Right atrium auricular region (tissue), 2 donors: ENCODE data around the gene GDPD1. TPM values are rescaled to one million over a fixed set of nuclear protein-coding genes. Genes with fewer than 3 reads are reported as not detected.
"Not testable (repeated sequence)": the region's sequence is repeated elsewhere in the genome, so short reads cannot be mapped to it uniquely, and the experiment has no call there.

Experiments used
- DNase-seq: peaks from one replicate; pipeline ENCODE4 v3.0.0-alpha.2; 2019; ENCODE audit warnings: low spot score
- H3K27ac ChIP-seq, 2 donors: fragments of 200-600 bp; sonication (generic); 1 replicate in 1 of 2; 2 replicates in 1 of 2; pipeline ENCODE4 v1.5.1; 2016 to 2019
- H3K27me3 ChIP-seq, 2 donors: fragments of 200-600 bp; sonication (generic); one replicate each; pipeline versions ENCODE4 v1.5.1 to v1.6.0; 2017 to 2019
- H3K36me3 ChIP-seq: fragments of 200-600 bp; sonication (generic); one replicate; pipeline ENCODE4 v1.5.1; 2016
- H3K4me1 ChIP-seq, 2 donors: fragments of 200-600 bp; sonication (generic); one replicate each; pipeline versions ENCODE4 v1.5.1 to v1.6.0; 2017 to 2019
- H3K4me3 ChIP-seq, 2 donors: fragments of 200-600 bp; sonication (generic); 1 replicate in 1 of 2; 2 replicates in 1 of 2; pipeline ENCODE4 v1.5.1; 2017 to 2019; ENCODE audit warnings: mild to moderate bottlenecking in 1 of 2, moderate library complexity in 1 of 2
- H3K9me3 ChIP-seq, 2 donors: fragments of 200-600 bp; sonication (generic); one replicate each; pipeline ENCODE4 v1.5.1; 2019
- total RNA-seq, 2 donors: library from RNA; depleted of rRNA; stranded (reverse); fragments of >200 nt; gene quantifications; one replicate each; pipeline ENCODE4 v1.1.0, GENCODE V29; 2016
- TF ChIP-seq, protein P1 (sequence below), 2 donors: fragments of 200-600 bp; sonication (generic); IDR thresholded peaks; one replicate each; pipeline ENCODE4 v1.5.1; 2019; ENCODE audit warnings: antibody characterized with exemption in 2 of 2

The GDPD1 gene
- total RNA-seq: 1 to 10 TPM; 1.3 to 3.7 TPM

DNA sequence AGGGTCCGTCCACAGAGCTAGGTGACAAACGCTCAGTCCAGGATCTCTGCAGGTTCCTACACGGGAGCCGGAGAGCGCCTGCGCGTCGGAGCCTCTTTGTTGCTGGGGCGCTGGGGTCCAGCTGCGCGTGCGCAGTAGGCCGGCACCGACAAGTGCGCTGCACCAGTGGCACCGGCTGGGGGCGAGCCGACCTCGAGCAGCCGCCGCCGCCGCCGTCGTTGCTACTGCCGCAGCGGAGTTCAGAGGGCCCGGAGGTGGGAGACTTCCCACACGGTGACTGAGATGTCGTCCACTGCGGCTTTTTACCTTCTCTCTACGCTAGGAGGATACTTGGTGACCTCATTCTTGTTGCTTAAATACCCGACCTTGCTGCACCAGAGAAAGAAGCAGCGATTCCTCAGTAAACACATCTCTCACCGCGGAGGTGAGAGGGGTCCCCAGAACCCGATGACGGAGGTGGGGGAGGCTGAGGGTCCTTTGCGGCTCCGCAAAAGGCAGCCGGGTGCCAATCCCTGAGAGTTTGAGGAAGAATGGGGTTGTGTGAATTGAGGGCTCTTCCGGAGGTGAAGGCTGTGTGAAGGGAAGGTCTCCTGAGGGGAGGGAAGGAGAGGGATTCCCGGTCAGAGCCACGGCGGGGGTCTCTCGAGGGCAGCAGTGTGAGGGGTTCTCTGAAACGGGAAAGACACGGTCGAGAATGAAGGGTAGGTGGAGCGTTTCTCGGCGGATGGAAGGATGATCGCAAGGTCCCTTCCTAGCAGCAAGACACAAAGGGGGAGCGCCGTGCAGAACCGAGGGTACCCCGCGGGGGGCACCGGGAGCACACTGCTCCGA is at the start of gene GDPD1:
Gene GDPD1 (plus strand): TSS at position 184 of the 831 bp plus-strand sequence. CDS start 99 bp downstream, at position 283.
- DNase-seq: peak; percentile 92
- TF ChIP-seq, protein P1, sequence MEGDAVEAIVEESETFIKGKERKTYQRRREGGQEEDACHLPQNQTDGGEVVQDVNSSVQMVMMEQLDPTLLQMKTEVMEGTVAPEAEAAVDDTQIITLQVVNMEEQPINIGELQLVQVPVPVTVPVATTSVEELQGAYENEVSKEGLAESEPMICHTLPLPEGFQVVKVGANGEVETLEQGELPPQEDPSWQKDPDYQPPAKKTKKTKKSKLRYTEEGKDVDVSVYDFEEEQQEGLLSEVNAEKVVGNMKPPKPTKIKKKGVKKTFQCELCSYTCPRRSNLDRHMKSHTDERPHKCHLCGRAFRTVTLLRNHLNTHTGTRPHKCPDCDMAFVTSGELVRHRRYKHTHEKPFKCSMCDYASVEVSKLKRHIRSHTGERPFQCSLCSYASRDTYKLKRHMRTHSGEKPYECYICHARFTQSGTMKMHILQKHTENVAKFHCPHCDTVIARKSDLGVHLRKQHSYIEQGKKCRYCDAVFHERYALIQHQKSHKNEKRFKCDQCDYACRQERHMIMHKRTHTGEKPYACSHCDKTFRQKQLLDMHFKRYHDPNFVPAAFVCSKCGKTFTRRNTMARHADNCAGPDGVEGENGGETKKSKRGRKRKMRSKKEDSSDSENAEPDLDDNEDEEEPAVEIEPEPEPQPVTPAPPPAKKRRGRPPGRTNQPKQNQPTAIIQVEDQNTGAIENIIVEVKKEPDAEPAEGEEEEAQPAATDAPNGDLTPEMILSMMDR (IDR thresholded peaks at IDR 0.05): peak; percentile 55 to 86
- Histone ChIP-seq H3K27ac (peak within 1 kb of the TSS; percentile 74 to 79), H3K27me3 (no peaks in the 10 kb centered on the region), H3K4me3 (peak within 1 kb of the TSS; percentile 74 to 76), H3K4me1 (peaks cover 0 to 3% of the 10 kb centered on the region in 2 donors), H3K9me3 (no peaks in the 10 kb centered on the region), H3K36me3 (no peaks in the 10 kb centered on the region)

GRCh38 chr17:59172436-59173004 is 47.8 kb upstream of the GDPD1 start:
- Histone ChIP-seq H3K4me3 (no peak overlapping the region), H3K4me1 (no peaks in the 10 kb centered on the region), H3K27ac (no peak overlapping the region), H3K27me3 (no peaks in the 10 kb centered on the region), H3K36me3 (no peaks in the 10 kb centered on the region), H3K9me3 (no peaks in the 10 kb centered on the region)
- TF ChIP-seq, protein P1 (IDR thresholded peaks at IDR 0.05): no peak
- DNase-seq: no peak

- H3K36me3 ChIP-seq: no peaks in the 10 kb centered on the region
- TF ChIP-seq, protein P1 (IDR thresholded peaks at IDR 0.05): no peak
- H3K4me1 ChIP-seq: no peaks in the 10 kb centered on the region
- H3K4me3 ChIP-seq: no peak overlapping the region
- DNase-seq: no peak
- H3K27me3 ChIP-seq: no peaks in the 10 kb centered on the region
- H3K27ac ChIP-seq: no peak overlapping the region
- no peaks in the 10 kb centered on the region for H3K9me3 ChIP-seq
Measured at GRCh38 chr17:59174671-59175070, 45.6 kb upstream of the GDPD1 start.

GRCh38 chr17:59175076-59175475 is 45.2 kb upstream of the GDPD1 start:
- no peaks in the 10 kb centered on the region for H3K4me1 ChIP-seq
- H3K27ac ChIP-seq: no peak overlapping the region
- no peak overlapping the region for H3K4me3 ChIP-seq
- no peaks in the 10 kb centered on the region for H3K27me3 ChIP-seq
- no peaks in the 10 kb centered on the region for H3K9me3 ChIP-seq
- TF ChIP-seq, protein P1 (IDR thresholded peaks at IDR 0.05): no peak
- DNase-seq: no peak
- no peaks in the 10 kb centered on the region for H3K36me3 ChIP-seq

DNA sequence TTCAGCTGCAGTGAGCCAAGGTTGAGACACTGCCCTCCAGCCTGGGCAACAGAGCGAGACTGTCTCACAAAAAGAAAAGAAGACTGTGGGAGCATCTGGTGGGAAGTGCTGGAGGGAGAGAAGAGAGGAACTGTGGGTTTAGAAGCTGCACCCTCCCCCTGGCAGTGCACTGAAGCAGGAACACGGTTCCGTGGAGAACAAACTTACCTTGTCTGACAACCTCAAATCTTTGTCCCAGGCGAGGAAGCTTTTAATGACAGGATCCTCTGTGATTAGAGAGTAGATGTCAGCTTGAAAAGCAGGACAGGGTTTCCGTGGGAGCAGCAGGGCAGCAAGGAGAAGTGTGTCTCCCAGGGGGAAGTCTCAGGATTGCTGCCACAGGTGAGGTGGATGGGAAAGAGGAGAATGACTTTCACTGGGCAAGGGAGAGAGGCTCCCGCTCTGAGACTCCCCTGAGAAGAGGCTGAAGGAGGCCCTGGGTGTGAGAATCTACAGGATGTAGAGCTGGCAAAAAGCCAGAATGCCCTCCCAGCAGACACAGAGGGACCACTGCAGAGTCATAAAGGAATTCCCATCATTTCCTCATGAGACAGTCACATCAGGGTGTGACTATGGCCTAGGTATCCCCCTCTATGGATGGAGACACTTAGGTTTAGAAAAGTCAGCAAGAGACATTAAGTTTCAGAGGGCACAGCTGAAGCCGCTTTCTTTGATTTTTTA is 41.9 kb upstream of the GDPD1 start:
- TF ChIP-seq, protein P1 (IDR thresholded peaks at IDR 0.05): no peak
- Histone ChIP-seq H3K4me1 (no peaks in the 10 kb centered on the region), H3K4me3 (no peak overlapping the region), H3K27me3 (no peaks in the 10 kb centered on the region), H3K9me3 (no peaks in the 10 kb centered on the region), H3K36me3 (no peaks in the 10 kb centered on the region), H3K27ac (no peak overlapping the region)
- no peak for DNase-seq

DNA sequence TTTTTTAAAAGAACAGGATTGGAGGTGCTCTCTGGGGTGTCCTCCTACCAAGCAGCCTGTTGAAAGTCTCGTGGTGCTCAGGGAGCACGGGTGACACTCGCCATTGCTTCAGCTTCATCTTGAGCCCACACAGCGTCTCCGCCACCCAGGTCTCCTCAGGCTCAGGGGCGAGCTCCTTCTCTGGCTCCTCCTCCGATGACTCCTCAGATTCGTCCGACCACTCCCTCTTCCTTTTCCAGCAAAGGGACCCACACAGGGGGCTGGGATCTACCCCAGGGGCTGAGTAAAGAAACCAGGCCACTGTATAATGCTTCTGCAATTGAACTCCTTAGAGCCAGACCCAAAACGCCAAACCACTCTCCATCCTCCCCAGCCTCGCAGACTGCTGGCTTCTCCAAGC is 40.7 kb upstream of the GDPD1 start:
- not testable (repeated sequence) for H3K9me3 ChIP-seq, H3K4me3 ChIP-seq, DNase-seq, H3K27ac ChIP-seq, H3K27me3 ChIP-seq, H3K4me1 ChIP-seq, H3K36me3 ChIP-seq
